Kidney epithelial cell (primary cell): Measurements from ENCODE around the gene RBCK1. TPM values are rescaled to one million over a fixed set of nuclear protein-coding genes. Genes with fewer than 3 reads are reported as not detected.

ENCODE experiments used
- DNase-seq: peaks from one replicate; pipeline ENCODE4 v3.0.0-alpha.2; 2010; ENCODE audit warnings: low read depth
- H3K27me3 ChIP-seq: 2 replicates; pipeline ENCODE4 v1.6.0; 2011; ENCODE audit warnings: low read length; ENCODE audit not compliant: control insufficient read depth, insufficient read depth
- H3K36me3 ChIP-seq: 2 replicates; pipeline ENCODE4 v1.5.1; 2011; ENCODE audit warnings: low read length; ENCODE audit not compliant: control insufficient read depth, insufficient read depth
- H3K4me3 ChIP-seq: 2 replicates; pipeline ENCODE4 v1.5.1; 2011; ENCODE audit warnings: low read depth, mild to moderate bottlenecking, control low read depth, low read length
- CTCF ChIP-seq: IDR thresholded peaks from 2 replicates; pipeline ENCODE4 v1.5.1; 2011; ENCODE audit warnings: mild to moderate bottlenecking, moderate library complexity, low read length, control low read depth, inconsistent platforms; ENCODE audit not compliant: insufficient read depth, poor library complexity, severe bottlenecking
- total RNA-seq: library from RNA; depleted of rRNA; stranded (reverse); fragments of >200 nt; gene quantifications from 2 replicates; pipeline ENCODE4 v1.2.3, GENCODE V29; 2015

RBCK1 gene
- total RNA-seq, 1 donor from 2014 or later = 292 TPM

GRCh38 chr20:396619-397431 lies 11.3 kb upstream of the RBCK1 start:
- TF ChIP-seq CTCF = no peak
- no peak for DNase-seq
- Histone ChIP-seq H3K4me3 (no peak overlapping the region), H3K27me3 (no peaks in the 10 kb centered on the region), H3K36me3 (peaks cover 4% of the 10 kb centered on the region)

GRCh38 chr20:397432-398237 lies 10.5 kb upstream of the RBCK1 start:
- Histone ChIP-seq H3K36me3 (peaks cover 4% of the 10 kb centered on the region), H3K27me3 (no peaks in the 10 kb centered on the region), H3K4me3 (no peak overlapping the region)
- no peak for DNase-seq
- TF ChIP-seq CTCF = no peak

- Histone ChIP-seq H3K27me3 (no peaks in the 10 kb centered on the region), H3K4me3 (no peak overlapping the region), H3K36me3 (peaks cover 4% of the 10 kb centered on the region)
- no peak for DNase-seq
- TF ChIP-seq CTCF = no peak
Measured at GRCh38 chr20:399182-399707, 8.9 kb upstream of the RBCK1 start.

- TF ChIP-seq CTCF = no peak
- H3K4me3 ChIP-seq = no peak overlapping the region
- H3K36me3 ChIP-seq = peaks cover 4% of the 10 kb centered on the region
- no peaks in the 10 kb centered on the region for H3K27me3 ChIP-seq
- DNase-seq = no peak
Measured at GRCh38 chr20:400128-400453, 8.0 kb upstream of the RBCK1 start.

GRCh38 chr20:400454-401275 lies 7.4 kb upstream of the RBCK1 start:
- Histone ChIP-seq H3K4me3 (no peak overlapping the region), H3K36me3 (peaks cover 4% of the 10 kb centered on the region), H3K27me3 (no peaks in the 10 kb centered on the region)
- DNase-seq = no peak
- TF ChIP-seq CTCF = no peak
